Motor neuron (in vitro differentiated cells): Measurements from ENCODE around the gene FURIN. TPM values are rescaled to one million over a fixed set of nuclear protein-coding genes. Genes with fewer than 3 reads are reported as not detected.
"Not testable (repeated sequence)": the region's sequence is repeated elsewhere in the genome, so short reads cannot be mapped to it uniquely, and the experiment has no call there.

Source experiments
- ATAC-seq, 8 experiments: fragments of 200-7000 bp; cut with Tn5 transposase; replicated peaks in 6 of 8; 2 replicates each; pipeline ENCODE4 v1.8.0; 2021; ENCODE audit warnings: mild to moderate bottlenecking in 8 of 8, moderate library complexity in 8 of 8
- H3K27ac ChIP-seq, 2 donors: fragments of 250-450 bp; sonication (Bioruptor Pico); 2 replicates each; pipeline ENCODE4 v1.9.0; 2021; ENCODE audit warnings: antibody characterized with exemption in 2 of 2, mild to moderate bottlenecking in 2 of 2, moderate library complexity in 1 of 2
- H3K4me1 ChIP-seq, 2 donors: fragments of 250-450 bp; sonication (Bioruptor Pico); replicated peaks in 1 of 2; 2 replicates each; pipeline ENCODE4 v1.6.1; 2021; ENCODE audit warnings: antibody characterized with exemption in 2 of 2, mild to moderate bottlenecking in 2 of 2, moderate library complexity in 1 of 2
- H3K4me3 ChIP-seq, 5 donors: fragments of 250-450 bp; sonication (Bioruptor Pico); 2 replicates each; pipeline ENCODE4 v1.9.0; 2021; ENCODE audit warnings: antibody characterized with exemption in 5 of 5, mild to moderate bottlenecking in 5 of 5, moderate library complexity in 4 of 5
- WGBS, 10 experiments: fragments of 450-650 bp; shearing (Covaris generic); methylation state at CpG; one replicate each; pipeline ENCODE4 v1.0.0; 2022; 5-methylcytosine and 5-hydroxymethylcytosine counted together
- in situ Hi-C, 9 experiments: fragments of 400-800 bp; cut with MboI; loops; one replicate each; pipeline ENCODE4 v1.15.0; 2021; ENCODE audit warnings: low sequenced_read_pairs in 9 of 9, low pct_unique_long_range_greater_than_20kb in 2 of 9; ENCODE audit not compliant: unreplicated experiment in 9 of 9
- total RNA-seq, 8 experiments: library from RNA; unstranded; fragments of 300-600 nt; gene quantifications; 2 replicates each; pipeline versions ENCODE4 v1.2.3 to v1.2.4, GENCODE V29; 2022

FURIN gene
- total RNA-seq, 8 experiments from 2014 or later = 4.6 to 32.3 (median 14.7) TPM

DNA sequence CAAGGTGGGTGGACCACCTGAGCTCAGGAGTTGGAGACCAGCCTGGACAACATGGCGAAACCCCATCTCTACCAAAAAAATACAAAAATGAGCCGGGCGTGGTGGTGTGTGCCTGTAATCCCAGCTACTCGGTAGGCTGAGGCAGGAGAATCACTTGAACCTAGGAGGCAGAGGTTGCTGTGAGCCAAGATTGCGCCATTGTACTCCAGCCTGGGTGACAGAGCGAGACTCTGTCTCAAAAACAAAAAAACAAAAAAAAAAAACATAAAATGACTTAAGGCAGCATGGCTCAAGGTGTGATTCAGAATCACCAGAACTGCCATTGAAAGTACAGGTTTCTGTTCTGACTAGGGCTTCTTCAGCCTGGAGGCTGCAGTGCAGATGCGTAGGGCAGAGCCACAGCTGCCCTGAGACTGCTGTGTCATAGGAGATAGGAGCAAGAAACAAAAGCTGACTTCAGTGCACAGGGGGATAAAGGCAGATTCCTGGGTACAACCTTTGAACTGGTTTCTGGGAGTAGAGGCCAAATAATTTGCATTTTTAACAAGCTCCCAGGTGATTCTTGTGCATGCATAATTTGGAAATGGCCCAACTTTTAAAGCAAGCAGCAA, 54.4 kb downstream of the FURIN start:
- H3K4me3 ChIP-seq, H3K4me1 ChIP-seq, in situ Hi-C loops, H3K27ac ChIP-seq: not testable (repeated sequence)
- 100% methylated on average over 1 to 4 of the region's 7 CpGs; no CpG with 5 or more reads in 6 of the 10 experiments for WGBS, 10 experiments
- ATAC-seq = peak in 3 of 8 experiments; percentile 23 to 74 (median 50)

DNA sequence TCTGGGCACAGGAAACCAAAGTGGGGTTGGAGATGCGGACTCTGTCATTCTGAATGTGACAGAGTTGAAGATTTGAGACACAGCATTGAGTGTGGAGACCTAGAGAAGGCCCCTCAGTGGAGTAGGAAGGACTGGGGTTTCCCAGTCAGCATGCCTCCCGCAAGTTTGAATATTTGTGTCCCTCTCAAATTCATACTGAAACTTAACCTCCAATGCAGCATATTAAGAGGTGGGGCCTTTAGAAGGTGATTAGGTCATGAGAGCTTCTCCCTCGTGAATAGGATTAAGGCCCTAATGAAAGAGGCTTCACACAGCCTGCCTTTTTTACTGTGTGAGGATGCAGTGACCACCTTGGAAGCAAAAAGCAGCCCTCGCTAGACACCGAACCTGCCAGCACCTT, 56.0 kb downstream of the FURIN start:
- no peak overlapping the region for H3K27ac ChIP-seq
- WGBS, 10 experiments = 58 to 100% (median 94%) methylated on average over 1 to 4 of the region's 5 CpGs; no CpG with 5 or more reads in 2 of the 10 experiments
- ATAC-seq = peak in 3 of 8 experiments; percentile 34 to 77 (median 43)

DNA sequence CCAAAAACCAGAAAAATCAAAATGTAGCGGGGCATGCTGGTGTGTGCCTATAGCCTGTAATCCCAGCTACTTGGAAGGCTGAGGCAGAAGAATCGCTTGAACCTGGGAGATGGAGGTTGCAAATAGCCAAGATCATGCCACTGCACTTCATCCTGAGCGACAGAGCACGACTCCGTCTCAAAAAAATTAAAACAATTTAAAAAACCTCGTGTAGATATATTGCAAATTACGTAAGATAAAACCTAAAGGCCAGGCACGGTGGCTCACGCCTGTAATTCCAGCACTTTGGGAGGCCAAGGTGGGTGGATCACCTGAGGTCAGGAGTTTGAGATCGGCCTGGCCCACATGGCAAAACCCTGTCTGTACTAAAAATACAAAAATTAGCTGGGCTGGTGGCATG, 58.4 kb downstream of the FURIN start:
- 89 to 100% (median 95%) methylated on average over 2 to 7 of the region's 10 CpGs for WGBS, 10 experiments
- H3K4me3 ChIP-seq, H3K4me1 ChIP-seq, H3K27ac ChIP-seq, ATAC-seq, in situ Hi-C loops: not testable (repeated sequence)

More for the DNA sequence above, 56.0 kb downstream of the FURIN start:
- H3K4me3 ChIP-seq = no peak overlapping the region
- no peaks in the 10 kb centered on the region for H3K4me1 ChIP-seq
- in situ Hi-C loops = no loop called here

DNA sequence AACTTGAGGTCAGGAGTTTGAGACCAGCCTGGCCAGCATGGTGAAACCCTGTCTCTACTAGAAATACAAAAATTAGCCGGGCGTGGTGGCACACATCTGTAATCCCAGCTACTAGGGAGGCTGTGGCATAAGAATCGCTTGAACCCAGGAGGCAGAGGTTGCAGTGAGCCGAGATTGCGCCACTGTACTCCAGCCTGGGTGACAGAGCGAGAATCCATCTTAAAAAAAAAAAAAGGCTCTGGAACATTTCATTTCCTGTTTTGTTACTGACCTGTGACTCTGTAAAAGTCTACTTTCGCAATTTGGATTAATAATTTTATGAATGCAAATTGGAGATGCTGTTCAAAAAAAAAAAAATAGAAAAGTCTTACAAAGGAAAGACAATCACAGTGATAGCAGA, 59.7 kb downstream of the FURIN start:
- ATAC-seq, H3K4me1 ChIP-seq, H3K4me3 ChIP-seq, in situ Hi-C loops, H3K27ac ChIP-seq: not testable (repeated sequence)
- 86 to 100% (median 100%) methylated on average over 1 to 7 of the region's 7 CpGs; no CpG with 5 or more reads in 2 of the 10 experiments for WGBS, 10 experiments

GRCh38 chr15:90929246-90930019, 61.0 kb downstream of the FURIN start:
- in situ Hi-C loops = no loop called here
- peak in 2 of 8 experiments; percentile 1 for ATAC-seq
- peaks cover 3 to 9% of the 10 kb centered on the region in 2 donors for H3K4me1 ChIP-seq
- no peak overlapping the region for H3K27ac ChIP-seq
- no peak overlapping the region for H3K4me3 ChIP-seq
- 46 to 96% (median 90%) methylated on average over 9 to 21 of the region's 21 CpGs for WGBS, 10 experiments

DNA sequence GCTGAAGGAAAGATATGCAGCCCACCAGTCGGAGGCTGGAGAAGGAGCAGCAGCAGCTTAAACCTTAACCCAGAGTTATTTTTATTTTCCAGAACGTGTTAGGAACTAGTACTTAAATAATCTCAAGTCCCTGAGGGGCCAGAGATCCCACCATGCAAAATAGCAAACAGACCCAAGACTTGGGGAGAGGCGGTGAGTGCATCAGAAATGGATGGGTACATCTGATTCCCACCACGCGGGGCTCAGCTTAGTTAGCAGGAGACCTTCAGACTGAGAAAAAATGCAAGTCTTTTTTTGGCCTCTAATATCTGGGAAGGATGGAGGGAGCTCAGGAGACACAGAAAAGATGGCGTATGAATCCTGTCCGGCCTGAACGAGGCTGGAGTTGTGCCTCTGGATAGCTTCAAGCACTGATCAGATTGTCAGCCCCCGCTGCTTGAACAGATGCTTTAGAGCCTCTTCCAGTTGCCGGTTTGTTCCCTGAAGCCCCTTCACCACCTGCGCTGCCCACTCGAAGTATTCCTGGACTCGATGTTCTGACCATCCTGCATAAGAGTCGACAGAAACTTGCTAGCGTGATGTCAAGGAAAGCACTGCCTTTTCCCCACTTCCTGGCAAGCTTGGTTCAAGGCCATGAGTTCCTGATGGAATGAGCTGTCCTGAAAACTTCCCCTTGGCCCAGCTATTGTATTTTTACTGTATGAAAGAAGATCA, 62.6 kb downstream of the FURIN start:
- in situ Hi-C loops = no loop called here
- 39 to 100% (median 86%) methylated on average over 1 to 9 of the region's 15 CpGs; no CpG with 5 or more reads in 3 of the 10 experiments for WGBS, 10 experiments
- no peak for ATAC-seq
- H3K4me1 ChIP-seq = peaks cover 5 to 11% of the 10 kb centered on the region in 2 donors
- H3K4me3 ChIP-seq = peak overlapping the region in 1 of 5 donors; percentile 61
- no peak overlapping the region for H3K27ac ChIP-seq

DNA sequence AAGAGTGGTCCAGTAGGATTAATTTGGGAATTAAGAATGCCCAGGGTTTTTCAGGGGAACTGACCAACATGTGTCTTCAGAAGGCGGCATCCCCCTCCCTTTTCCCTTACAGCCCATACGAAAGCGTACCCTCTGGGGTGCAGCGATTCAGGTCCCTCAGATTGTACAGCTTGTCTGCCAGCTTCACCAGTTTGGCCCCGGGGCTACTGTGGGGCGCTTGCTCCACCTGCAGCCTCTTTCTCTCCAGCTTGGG, 63.1 kb downstream of the FURIN start:
- 17 to 51% (median 32%) methylated on average over 1 to 6 of the region's 6 CpGs; no CpG with 5 or more reads in 6 of the 10 experiments for WGBS, 10 experiments
- no peak overlapping the region for H3K27ac ChIP-seq
- in situ Hi-C loops = no loop called here
- peaks cover 8 to 16% of the 10 kb centered on the region in 2 donors for H3K4me1 ChIP-seq
- ATAC-seq = no peak
- peak overlapping the region in 4 of 5 donors; percentile 56 to 85 (median 69) for H3K4me3 ChIP-seq

DNA sequence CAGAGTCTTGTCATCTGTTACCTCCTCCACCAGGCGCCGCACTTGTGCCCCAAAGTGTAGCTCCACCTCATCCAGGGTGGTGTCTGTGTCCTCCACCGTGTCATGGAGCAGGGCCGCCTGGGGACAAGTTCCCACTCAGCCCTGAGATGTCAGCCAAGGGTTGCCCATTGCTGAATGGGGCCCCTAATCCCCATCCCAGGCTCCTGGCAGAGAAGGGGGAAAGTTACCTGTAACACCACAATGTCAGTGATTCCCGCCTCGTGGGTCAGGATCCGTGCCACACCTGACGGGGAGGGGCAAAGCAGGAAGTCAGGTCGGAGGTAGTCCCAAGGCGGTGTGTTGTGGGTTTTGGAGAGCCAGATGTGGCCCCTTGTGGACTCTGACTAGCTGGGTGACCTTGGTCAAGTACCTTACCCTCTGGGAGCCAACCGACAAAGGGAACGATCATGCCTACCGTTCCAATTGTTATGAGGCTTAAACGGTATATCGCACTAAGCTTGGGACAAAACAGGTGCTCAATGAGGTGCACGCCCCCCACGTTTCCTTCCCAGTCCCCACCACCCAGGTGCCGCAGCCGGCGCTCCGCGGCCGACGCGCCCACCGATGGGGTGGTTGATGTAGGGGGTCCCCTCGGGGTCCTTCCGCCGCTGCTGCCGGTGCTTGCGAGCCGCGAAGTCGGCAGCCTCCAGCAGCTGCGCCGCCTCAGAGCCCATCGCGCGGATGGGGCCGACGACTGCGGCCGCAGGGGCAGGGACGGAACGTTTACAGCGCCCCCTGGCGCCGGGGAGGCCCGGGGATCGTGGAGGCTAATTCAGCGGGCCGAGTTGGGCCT, 63.7 kb downstream of the FURIN start, which contains the start of gene HDDC3:
HDDC3 (minus strand) TSS at position 722 of the 832 bp plus-strand sequence; CDS start at position 713, 9 bp downstream.
- Histone ChIP-seq H3K27ac (peak within 1 kb of the TSS; percentile 7 to 38), H3K4me3 (peak within 1 kb of the TSS; percentile 56 to 85 (median 77)), H3K4me1 (peaks cover 8 to 18% of the 10 kb centered on the region in 2 donors)
- in situ Hi-C loops = no loop called here
- ATAC-seq = peak; percentile 28 to 53 (median 40)
- 0 to 80% (median 4%) methylated on average over 1 to 17 of the region's 52 CpGs; no CpG with 5 or more reads in 4 of the 10 experiments for WGBS, 10 experiments

GRCh38 chr15:90932660-90932991, 64.2 kb downstream of the FURIN start:
- ATAC-seq = no peak
- Histone ChIP-seq H3K27ac (no peak overlapping the region), H3K4me1 (peaks cover 8 to 18% of the 10 kb centered on the region in 2 donors), H3K4me3 (peak overlapping the region; percentile 56 to 85 (median 77))
- WGBS, 10 experiments = 15 to 80% (median 23%) methylated on average over 1 to 5 of the region's 5 CpGs; no CpG with 5 or more reads in 7 of the 10 experiments
- in situ Hi-C loops = no loop called here

Other genes starting within 250 kb of the FURIN start
- gene BLM, start 151.2 kb upstream of the FURIN start, total RNA-seq = 10 to 100 TPM in 2 of 8 experiments, 1 to 10 TPM in 6; 1.2 to 15.8 (median 4.2) TPM
- gene FES, start 15.9 kb downstream of the FURIN start, total RNA-seq = 1 to 10 TPM in 4 of 8 experiments, under 1 TPM in 4; 0.42 to 5.5 (median 1.3) TPM
- gene MAN2A2, start 34.7 kb downstream of the FURIN start, total RNA-seq = 10 to 100 TPM in 7 of 8 experiments, 1 to 10 TPM in 1; 7.7 to 37.7 (median 26.0) TPM
- 10 to 100 TPM; 10.1 to 22.4 (median 13.6) TPM for gene HDDC3, start 64.0 kb downstream of the FURIN start, total RNA-seq
- 10 to 100 TPM; 25.8 to 65.6 (median 35.1) TPM for gene UNC45A, start 66.7 kb downstream of the FURIN start, total RNA-seq
- 10 to 100 TPM in 2 of 8 experiments, 1 to 10 TPM in 6; 5.7 to 16.8 (median 6.7) TPM for gene RCCD1, start 86.3 kb downstream of the FURIN start, total RNA-seq
- 100 to 1,000 TPM in 2 of 8 experiments, 10 to 100 TPM in 5, 1 to 10 TPM in 1; 1.7 to 118 (median 15.6) TPM for gene PRC1, start 125.9 kb downstream of the FURIN start, total RNA-seq
- 10 to 100 TPM; 12.1 to 23.9 (median 17.5) TPM for gene VPS33B, start 154.0 kb downstream of the FURIN start, total RNA-seq
- 100 to 1,000 TPM in 1 of 8 experiments, 10 to 100 TPM in 1, 1 to 10 TPM in 5, under 1 TPM in 1; 0.63 to 117 (median 6.6) TPM for gene SV2B, start 231.7 kb downstream of the FURIN start, total RNA-seq